ENCODE measurements around the gene APBB3.

APBB3 gene

GRCh38 chr5:140540227-140540626 lies 24.2 kb downstream of the APBB3 start:
- H3K9ac ChIP-seq (ENCODE audit: low read depth, low read length): no peak overlapping the region
- H3K4me3 ChIP-seq (ENCODE audit: low read length): no peak overlapping the region
- H3K27me3 ChIP-seq (ENCODE audit: insufficient read depth, low read length): no peaks in the 10 kb centered on the region
- H3K9me3 ChIP-seq (ENCODE audit: insufficient read depth, low read depth, low read length): no peaks in the 10 kb centered on the region
- peaks cover 88% of the 10 kb centered on the region for H3K36me3 ChIP-seq (ENCODE audit: insufficient read depth, low read depth, low read length)
- no peak overlapping the region for H3K27ac ChIP-seq (ENCODE audit: low read length)
- H3K4me1 ChIP-seq (ENCODE audit: insufficient read depth, low read length): no peaks in the 10 kb centered on the region

- Histone ChIP-seq H3K36me3 (ENCODE audit: insufficient read depth, low read depth, low read length) (peaks cover 59% of the 10 kb centered on the region), H3K4me1 (ENCODE audit: insufficient read depth, low read length) (no peaks in the 10 kb centered on the region), H3K9ac (ENCODE audit: low read depth, low read length) (no peak overlapping the region), H3K4me3 (ENCODE audit: low read length) (no peak overlapping the region), H3K9me3 (ENCODE audit: insufficient read depth, low read depth, low read length) (no peaks in the 10 kb centered on the region), H3K27me3 (ENCODE audit: insufficient read depth, low read length) (no peaks in the 10 kb centered on the region), H3K27ac (ENCODE audit: low read length) (no peak overlapping the region)
Observed at GRCh38 chr5:140524003-140524402, 40.4 kb downstream of the APBB3 start.

- no peaks in the 10 kb centered on the region for H3K27me3 ChIP-seq (ENCODE audit: insufficient read depth, low read length)
- no peak overlapping the region for H3K9ac ChIP-seq (ENCODE audit: low read depth, low read length)
- H3K4me3 ChIP-seq (ENCODE audit: low read length): no peak overlapping the region
- no peaks in the 10 kb centered on the region for H3K4me1 ChIP-seq (ENCODE audit: insufficient read depth, low read length)
- H3K9me3 ChIP-seq (ENCODE audit: insufficient read depth, low read depth, low read length): no peaks in the 10 kb centered on the region
- H3K36me3 ChIP-seq (ENCODE audit: insufficient read depth, low read depth, low read length): peaks cover 72% of the 10 kb centered on the region
- H3K27ac ChIP-seq (ENCODE audit: low read length): no peak overlapping the region
Observed at GRCh38 chr5:140513124-140513523, 51.3 kb downstream of the APBB3 start.

GRCh38 chr5:140509898-140510297 lies 54.5 kb downstream of the APBB3 start:
- Histone ChIP-seq H3K9me3 (ENCODE audit: insufficient read depth, low read depth, low read length) (no peaks in the 10 kb centered on the region), H3K4me3 (ENCODE audit: low read length) (no peak overlapping the region), H3K27ac (ENCODE audit: low read length) (no peak overlapping the region), H3K36me3 (ENCODE audit: insufficient read depth, low read depth, low read length) (peaks cover 97% of the 10 kb centered on the region), H3K27me3 (ENCODE audit: insufficient read depth, low read length) (no peaks in the 10 kb centered on the region), H3K9ac (ENCODE audit: low read depth, low read length) (no peak overlapping the region), H3K4me1 (ENCODE audit: insufficient read depth, low read length) (no peaks in the 10 kb centered on the region)

All from iPS-20b (cell line).